GM06990 (cell line): ENCODE data around the gene AP5B1.
"Not testable (repeated sequence)": the region's sequence is repeated elsewhere in the genome, so short reads cannot be mapped to it uniquely, and the experiment has no call there.

Source experiments
- DNase-seq: peaks from one replicate; pipeline ENCODE4 v3.0.0-alpha.2; 2011; ENCODE audit not compliant: insufficient read length; ENCODE audit errors: extremely low read depth
- H3K27me3 ChIP-seq: replicated peaks from 2 replicates; pipeline ENCODE4 v1.6.0; 2011; ENCODE audit warnings: low read length; ENCODE audit not compliant: control insufficient read depth, insufficient read depth
- H3K36me3 ChIP-seq: 2 replicates; pipeline ENCODE4 v1.5.1; 2011; ENCODE audit warnings: low read length; ENCODE audit not compliant: control insufficient read depth, insufficient read depth
- H3K4me3 ChIP-seq: replicated peaks from 2 replicates; pipeline ENCODE4 v1.5.1; 2011; ENCODE audit warnings: low read depth, mild to moderate bottlenecking, control low read depth, low read length
- TF ChIP-seq, protein P1 (sequence below): IDR thresholded peaks from 2 replicates; pipeline ENCODE4 v1.5.1; 2011; ENCODE audit warnings: low read length, control low read depth, mild to moderate bottlenecking, inconsistent platforms; ENCODE audit not compliant: insufficient read depth, poor library complexity, severe bottlenecking

The AP5B1 gene

DNA sequence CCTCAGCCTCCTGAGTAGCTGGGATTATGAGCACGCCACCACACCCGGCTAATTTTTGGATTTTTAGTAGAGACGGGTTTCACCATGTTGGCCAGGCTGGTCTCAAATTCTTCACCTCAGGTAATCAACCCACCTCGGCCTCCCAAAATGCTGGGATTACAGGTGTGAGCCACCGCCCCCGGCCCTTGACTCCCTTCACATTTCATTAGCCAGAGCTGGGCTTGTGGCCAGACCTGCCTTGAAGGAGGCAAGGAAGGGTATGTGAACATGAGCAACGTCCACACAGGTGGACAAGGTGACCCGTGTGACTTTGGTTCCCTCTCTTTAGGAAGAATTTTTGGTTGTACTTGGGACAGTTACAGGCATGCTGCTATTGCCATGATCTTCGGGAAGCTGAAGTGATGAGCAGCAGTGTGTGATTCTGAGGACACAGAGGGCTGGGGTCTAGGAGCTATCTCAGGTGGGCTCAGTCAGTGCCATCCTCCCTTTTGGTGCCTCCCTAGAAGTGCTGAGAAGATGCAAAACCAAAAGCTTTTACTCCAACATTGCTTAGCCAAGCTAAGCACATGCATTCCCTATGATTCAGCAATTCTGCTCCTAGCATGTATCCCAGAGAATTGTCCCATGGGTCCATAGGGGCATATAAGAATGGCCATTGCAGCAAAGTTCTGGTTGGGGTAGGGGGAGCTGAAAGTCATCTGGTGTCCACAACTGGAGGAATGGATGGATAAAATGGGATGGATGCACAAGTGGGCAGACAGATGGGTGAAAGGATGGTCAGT lies 6.1 kb downstream of the AP5B1 start:
- DNase-seq, result no peak
- H3K27me3 ChIP-seq, result no peaks in the 10 kb centered on the region
- H3K36me3 ChIP-seq, result peaks cover 16% of the 10 kb centered on the region

DNA sequence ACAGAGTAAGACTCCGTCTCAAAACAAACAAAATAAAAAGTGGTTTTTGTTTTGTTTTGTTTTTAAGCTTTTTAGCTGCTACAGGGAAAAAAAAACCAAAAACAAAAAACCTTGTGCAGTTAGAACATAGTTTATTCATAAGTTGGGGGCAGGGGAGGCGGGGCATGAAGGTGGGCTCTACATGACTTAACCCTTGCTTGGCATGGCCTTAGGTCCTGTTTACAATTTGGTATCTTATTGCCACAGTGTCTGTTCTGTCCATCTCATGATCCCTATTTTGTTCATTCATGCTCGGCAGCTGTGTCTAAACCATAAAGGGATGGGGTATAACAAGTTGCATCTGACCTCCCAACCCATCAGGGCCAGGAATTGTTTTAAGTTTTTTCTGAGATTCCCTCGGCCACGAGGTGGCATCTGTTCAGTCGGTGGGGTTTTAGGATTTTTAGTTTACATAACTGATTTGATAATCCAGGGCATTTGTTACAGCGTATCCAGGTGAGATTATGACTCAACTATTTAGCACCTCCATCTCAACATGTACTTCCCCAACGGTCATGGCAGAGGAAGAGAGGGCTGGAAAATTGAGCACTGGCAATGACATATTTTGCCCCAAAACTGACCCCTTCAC lies 6.9 kb downstream of the AP5B1 start:
- TF ChIP-seq, protein P1, sequence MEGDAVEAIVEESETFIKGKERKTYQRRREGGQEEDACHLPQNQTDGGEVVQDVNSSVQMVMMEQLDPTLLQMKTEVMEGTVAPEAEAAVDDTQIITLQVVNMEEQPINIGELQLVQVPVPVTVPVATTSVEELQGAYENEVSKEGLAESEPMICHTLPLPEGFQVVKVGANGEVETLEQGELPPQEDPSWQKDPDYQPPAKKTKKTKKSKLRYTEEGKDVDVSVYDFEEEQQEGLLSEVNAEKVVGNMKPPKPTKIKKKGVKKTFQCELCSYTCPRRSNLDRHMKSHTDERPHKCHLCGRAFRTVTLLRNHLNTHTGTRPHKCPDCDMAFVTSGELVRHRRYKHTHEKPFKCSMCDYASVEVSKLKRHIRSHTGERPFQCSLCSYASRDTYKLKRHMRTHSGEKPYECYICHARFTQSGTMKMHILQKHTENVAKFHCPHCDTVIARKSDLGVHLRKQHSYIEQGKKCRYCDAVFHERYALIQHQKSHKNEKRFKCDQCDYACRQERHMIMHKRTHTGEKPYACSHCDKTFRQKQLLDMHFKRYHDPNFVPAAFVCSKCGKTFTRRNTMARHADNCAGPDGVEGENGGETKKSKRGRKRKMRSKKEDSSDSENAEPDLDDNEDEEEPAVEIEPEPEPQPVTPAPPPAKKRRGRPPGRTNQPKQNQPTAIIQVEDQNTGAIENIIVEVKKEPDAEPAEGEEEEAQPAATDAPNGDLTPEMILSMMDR, result no peak
- no peak for DNase-seq
- peaks cover 12% of the 10 kb centered on the region for H3K36me3 ChIP-seq

More for the DNA sequence above, 6.1 kb downstream of the AP5B1 start:
- TF ChIP-seq, protein P1, result no peak
- H3K4me3 ChIP-seq, result no peak overlapping the region

DNA sequence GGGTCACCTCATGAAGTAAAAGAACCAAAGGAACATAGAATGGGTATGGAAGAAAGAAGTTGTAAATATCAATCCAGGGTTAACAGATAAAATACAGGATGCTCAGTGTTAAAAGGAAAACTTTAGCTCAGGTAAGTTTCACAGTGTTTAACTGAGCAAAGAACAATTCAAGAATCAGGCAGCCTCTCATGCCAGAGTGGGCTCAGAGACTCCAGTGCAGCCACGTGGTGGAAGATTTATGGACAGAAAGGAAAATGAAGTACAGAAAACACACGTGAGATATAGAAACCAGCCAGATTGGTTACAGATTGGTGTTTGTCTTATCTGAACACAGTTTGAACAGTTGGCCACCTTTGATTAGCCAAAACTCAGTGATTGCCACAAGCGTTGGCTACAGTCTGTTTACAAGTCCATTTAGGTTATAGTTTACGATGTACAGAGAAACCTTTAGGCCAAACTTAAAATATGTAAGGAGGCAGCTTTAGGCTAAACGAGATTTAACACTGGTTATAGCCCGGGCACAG lies 9.1 kb downstream of the AP5B1 start:
- H3K4me3 ChIP-seq, result no peak overlapping the region
- no peaks in the 10 kb centered on the region for H3K27me3 ChIP-seq
- TF ChIP-seq, protein P1, result no peak
- H3K36me3 ChIP-seq, result no peaks in the 10 kb centered on the region; the same call in none of the 2 replicates
- DNase-seq, result no peak

More for the DNA sequence above, 6.9 kb downstream of the AP5B1 start:
- no peaks in the 10 kb centered on the region for H3K27me3 ChIP-seq
- H3K4me3 ChIP-seq, result no peak overlapping the region

DNA sequence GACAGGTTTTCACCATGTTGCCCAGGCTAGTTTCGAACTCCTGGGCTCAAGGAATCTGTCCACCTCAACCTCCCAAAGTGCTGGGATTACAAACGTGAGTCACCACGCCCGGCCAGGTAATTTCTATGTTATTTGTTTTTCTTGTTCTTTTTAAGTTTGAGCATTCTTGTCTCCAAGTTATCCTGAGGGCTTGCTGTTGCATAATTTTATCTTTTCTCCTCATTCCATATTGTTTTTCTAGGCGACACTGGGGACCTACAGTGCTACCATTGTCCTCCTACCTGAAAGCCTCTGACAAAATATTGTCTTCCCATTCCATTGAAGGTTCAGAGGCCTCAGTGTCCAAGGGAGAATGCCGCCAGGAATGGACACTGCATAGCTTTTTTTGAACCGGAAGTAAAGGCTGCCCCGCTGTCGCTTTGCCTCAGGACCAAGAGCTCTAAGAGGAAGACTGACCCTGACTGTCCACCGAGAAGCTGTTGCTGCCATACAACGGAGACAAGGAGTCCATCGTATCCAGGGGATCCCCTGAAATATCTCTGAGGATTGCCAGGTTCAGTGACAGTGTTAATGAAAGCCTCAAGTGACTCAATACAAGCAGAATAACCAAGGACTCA lies 9.7 kb downstream of the AP5B1 start:
- TF ChIP-seq, protein P1, result no peak
- H3K36me3 ChIP-seq, result no peaks in the 10 kb centered on the region; the same call in none of the 2 replicates
- no peaks in the 10 kb centered on the region for H3K27me3 ChIP-seq
- H3K4me3 ChIP-seq, result no peak overlapping the region
- DNase-seq, result no peak

DNA sequence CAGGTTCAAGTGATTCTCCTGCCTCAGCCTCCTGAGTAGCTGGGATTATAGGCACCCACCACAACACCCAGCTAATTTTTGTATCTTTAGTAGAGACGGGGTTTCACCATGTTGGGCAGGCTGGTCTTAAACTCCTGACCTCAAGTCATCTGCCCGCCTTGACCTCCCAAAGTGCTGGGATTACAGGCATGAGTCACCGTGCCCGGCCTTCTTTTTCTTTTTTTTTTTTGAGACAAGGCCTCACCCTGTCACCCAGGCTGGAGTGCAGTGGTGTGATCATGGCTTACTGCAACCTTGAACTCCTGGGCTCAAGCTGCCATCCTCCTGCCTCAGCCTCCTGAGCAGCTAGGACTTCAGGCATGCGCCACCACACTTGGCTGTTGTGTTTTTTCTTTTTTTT lies 13.0 kb downstream of the AP5B1 start:
- not testable (repeated sequence) for H3K4me3 ChIP-seq, H3K36me3 ChIP-seq, DNase-seq, H3K27me3 ChIP-seq

DNA sequence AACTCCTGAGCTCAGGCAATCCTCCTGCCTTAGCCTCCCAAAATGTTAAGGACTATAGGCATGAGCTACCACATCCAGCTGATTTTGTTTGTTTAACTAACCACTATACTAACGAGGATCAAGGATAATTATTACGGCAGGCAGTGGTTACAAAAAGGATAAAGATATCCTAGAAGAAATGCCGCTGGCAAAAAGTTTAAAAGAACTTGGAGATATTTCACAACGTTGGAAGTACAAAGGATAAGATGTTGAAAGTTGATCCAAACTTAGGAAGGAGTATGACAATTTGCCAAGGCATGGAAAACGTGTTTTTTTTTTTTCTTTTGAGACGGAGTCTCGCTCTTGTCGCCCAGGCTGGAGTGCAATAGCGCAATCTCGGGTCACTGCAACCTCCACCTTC lies 13.4 kb downstream of the AP5B1 start:
- no peaks in the 10 kb centered on the region for H3K27me3 ChIP-seq
- TF ChIP-seq, protein P1, result no peak
- no peaks in the 10 kb centered on the region for H3K36me3 ChIP-seq
- DNase-seq, result no peak
- H3K4me3 ChIP-seq, result no peak overlapping the region
